NT2/D1 (cell line): ENCODE results near the gene VRK1.

ENCODE experiments used
- DNase-seq: peaks from one replicate; pipeline ENCODE4 v3.0.0-alpha.2; 2011; ENCODE audit warnings: low read depth, low spot score
- H3K27me3 ChIP-seq: 2 replicates; pipeline ENCODE4 v1.6.0; 2011; ENCODE audit warnings: mild to moderate bottlenecking; ENCODE audit not compliant: insufficient read length, insufficient read depth
- H3K36me3 ChIP-seq: 2 replicates; pipeline ENCODE4 v1.6.1; 2011; ENCODE audit warnings: mild to moderate bottlenecking, low read length, mixed read lengths; ENCODE audit not compliant: insufficient read depth, insufficient read length
- H3K4me1 ChIP-seq: 2 replicates; pipeline ENCODE4 v1.5.1; 2011; ENCODE audit not compliant: insufficient read depth, insufficient read length
- H3K4me3 ChIP-seq: 2 replicates; pipeline ENCODE4 v1.5.1; 2011; ENCODE audit warnings: low read depth; ENCODE audit not compliant: insufficient read length
- H3K9ac ChIP-seq: 2 replicates; pipeline ENCODE4 v1.6.0; 2011; ENCODE audit warnings: low read depth; ENCODE audit not compliant: insufficient read length
- H3K9me3 ChIP-seq: 2 replicates; pipeline ENCODE4 v1.5.1; 2011; ENCODE audit warnings: mild to moderate bottlenecking, low read length; ENCODE audit not compliant: insufficient read depth
- SUZ12 ChIP-seq: IDR thresholded peaks from 2 replicates; pipeline ENCODE4 v1.6.1; 2011; ENCODE audit not compliant: insufficient read length, insufficient read depth; ENCODE audit errors: extremely low read depth
- YY1 ChIP-seq: IDR thresholded peaks from 2 replicates; pipeline ENCODE4 v1.6.1; 2011; ENCODE audit not compliant: insufficient read length, insufficient read depth
- ZNF274 ChIP-seq: IDR thresholded peaks from 2 replicates; pipeline ENCODE4 v1.6.1; 2011; ENCODE audit warnings: mild to moderate bottlenecking, low read depth, low read length

The VRK1 gene

GRCh38 chr14:96799489-96800054 lies 2.4 kb downstream of the VRK1 start:
- H3K27me3 ChIP-seq: no peaks in the 10 kb centered on the region
- peak overlapping the region; percentile 28 for H3K9ac ChIP-seq
- no peaks in the 10 kb centered on the region for H3K4me1 ChIP-seq
- H3K4me3 ChIP-seq: no peak overlapping the region
- TF ChIP-seq YY1 (no peak), SUZ12 (no peak), ZNF274 (no peak)
- no peak for DNase-seq
- no peaks in the 10 kb centered on the region for H3K9me3 ChIP-seq
- H3K36me3 ChIP-seq: peaks cover 3% of the 10 kb centered on the region

GRCh38 chr14:96801931-96802330 lies 4.7 kb downstream of the VRK1 start:
- Histone ChIP-seq H3K27me3 (no peaks in the 10 kb centered on the region), H3K4me1 (no peaks in the 10 kb centered on the region), H3K9ac (no peak overlapping the region), H3K36me3 (peaks cover 9% of the 10 kb centered on the region), H3K9me3 (no peaks in the 10 kb centered on the region), H3K4me3 (no peak overlapping the region)
- no peak for DNase-seq
- no peak for TF ChIP-seq YY1
- TF ChIP-seq SUZ12: no peak
- no peak for TF ChIP-seq ZNF274

- H3K4me1 ChIP-seq: no peaks in the 10 kb centered on the region
- peaks cover 10% of the 10 kb centered on the region for H3K36me3 ChIP-seq
- no peaks in the 10 kb centered on the region for H3K9me3 ChIP-seq
- no peak overlapping the region for H3K9ac ChIP-seq
- no peak overlapping the region for H3K4me3 ChIP-seq
- DNase-seq: no peak
- no peaks in the 10 kb centered on the region for H3K27me3 ChIP-seq
- TF ChIP-seq ZNF274 (no peak), SUZ12 (no peak), YY1 (no peak)
Observed at GRCh38 chr14:96802963-96803362, 5.8 kb downstream of the VRK1 start.

- no peak for DNase-seq
- no peaks in the 10 kb centered on the region for H3K9me3 ChIP-seq
- peaks cover 10% of the 10 kb centered on the region for H3K36me3 ChIP-seq
- TF ChIP-seq YY1 (no peak), ZNF274 (no peak), SUZ12 (no peak)
- no peaks in the 10 kb centered on the region for H3K27me3 ChIP-seq
- H3K9ac ChIP-seq: no peak overlapping the region
- no peaks in the 10 kb centered on the region for H3K4me1 ChIP-seq
- H3K4me3 ChIP-seq: no peak overlapping the region
Observed at GRCh38 chr14:96803958-96804357, 6.8 kb downstream of the VRK1 start.

DNA sequence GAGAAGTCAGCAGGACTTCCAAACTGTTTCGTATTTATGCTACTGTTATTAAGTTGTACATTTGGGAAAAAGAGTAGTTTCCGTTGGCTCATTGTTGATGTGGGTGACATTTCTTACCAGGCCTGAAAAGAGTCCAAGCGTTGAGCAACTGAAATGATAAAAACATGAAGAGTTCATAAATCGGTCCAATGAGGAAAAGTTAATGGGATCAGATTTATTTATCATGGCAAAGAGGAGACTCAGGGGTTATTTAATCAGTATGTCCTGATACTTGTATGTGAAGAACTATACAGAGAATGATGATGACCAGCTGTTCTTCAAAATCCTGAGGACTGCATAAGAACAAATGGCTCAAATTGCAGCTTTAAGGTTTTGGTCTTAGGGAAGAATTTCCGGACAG lies 7.7 kb downstream of the VRK1 start:
- Histone ChIP-seq H3K9ac (no peak overlapping the region), H3K9me3 (no peaks in the 10 kb centered on the region), H3K27me3 (no peaks in the 10 kb centered on the region), H3K4me1 (no peaks in the 10 kb centered on the region), H3K4me3 (no peak overlapping the region), H3K36me3 (peaks cover 10% of the 10 kb centered on the region)
- TF ChIP-seq ZNF274 (no peak), YY1 (no peak), SUZ12 (no peak)
- no peak for DNase-seq

GRCh38 chr14:96805956-96806355 lies 8.8 kb downstream of the VRK1 start:
- H3K9ac ChIP-seq: no peak overlapping the region
- TF ChIP-seq ZNF274: no peak
- no peak for TF ChIP-seq SUZ12
- TF ChIP-seq YY1: no peak
- peaks cover 7% of the 10 kb centered on the region for H3K36me3 ChIP-seq
- H3K4me3 ChIP-seq: no peak overlapping the region
- H3K27me3 ChIP-seq: no peaks in the 10 kb centered on the region
- DNase-seq: no peak
- no peaks in the 10 kb centered on the region for H3K4me1 ChIP-seq
- no peaks in the 10 kb centered on the region for H3K9me3 ChIP-seq

DNA sequence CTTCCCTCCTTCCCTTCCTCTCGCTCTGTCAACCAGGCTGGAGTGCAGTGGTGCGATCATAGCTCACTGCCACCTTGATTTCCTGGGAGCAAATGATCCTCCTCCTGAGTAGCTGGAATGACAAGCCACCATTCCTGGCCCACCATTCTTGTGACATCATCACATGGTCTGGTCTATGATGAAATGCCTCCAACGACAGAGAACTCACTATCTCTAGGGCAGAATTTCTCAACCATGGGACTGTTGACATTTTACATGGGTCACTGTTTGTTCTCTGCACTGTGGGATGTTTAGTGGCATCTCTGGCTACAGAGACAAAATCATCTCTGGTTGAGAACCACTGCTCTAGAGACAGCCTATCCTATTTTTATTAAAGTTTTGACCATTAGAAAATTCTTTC lies 9.7 kb downstream of the VRK1 start:
- peaks cover 7% of the 10 kb centered on the region for H3K36me3 ChIP-seq
- H3K4me1 ChIP-seq: no peaks in the 10 kb centered on the region
- H3K27me3 ChIP-seq: no peaks in the 10 kb centered on the region
- no peak overlapping the region for H3K9ac ChIP-seq
- H3K4me3 ChIP-seq: no peak overlapping the region
- H3K9me3 ChIP-seq: no peaks in the 10 kb centered on the region
- TF ChIP-seq YY1: no peak
- no peak for TF ChIP-seq ZNF274
- TF ChIP-seq SUZ12: no peak
- DNase-seq: no peak
